Upper lobe of left lung (tissue), 4 donors: ENCODE data around the gene MYH9.

Experiments
- EP300 ChIP-seq, 4 donors: sonication (generic); formaldehyde crosslinking; IDR thresholded peaks; one replicate each; pipeline ENCODE4 v1.5.1; 2017; ENCODE audit warnings: antibody characterized with exemption in 4 of 4, control low read depth in 2 of 4
- POLR2A ChIP-seq, 4 donors: fragments of 450-650 bp; IDR thresholded peaks; one replicate each; pipeline ENCODE4 v1.5.1; 2016 to 2017; ENCODE audit warnings: antibody characterized with exemption in 4 of 4, mild to moderate bottlenecking in 2 of 4
- POLR2AphosphoS5 ChIP-seq, 2 donors: sonication (generic); formaldehyde crosslinking; IDR thresholded peaks; one replicate each; pipeline ENCODE4 v1.5.1; 2017; ENCODE audit warnings: antibody characterized with exemption in 2 of 2
- TF ChIP-seq, protein P1 (sequence below), 6 experiments: fragments of 450-650 bp in 4 of 6; fragments of 200-600 bp in 2 of 6; sonication (generic) in 2 of 6; IDR thresholded peaks; one replicate each; pipeline ENCODE4 v1.5.1; 2016 to 2019; ENCODE audit warnings: antibody characterized with exemption in 6 of 6

DNA sequence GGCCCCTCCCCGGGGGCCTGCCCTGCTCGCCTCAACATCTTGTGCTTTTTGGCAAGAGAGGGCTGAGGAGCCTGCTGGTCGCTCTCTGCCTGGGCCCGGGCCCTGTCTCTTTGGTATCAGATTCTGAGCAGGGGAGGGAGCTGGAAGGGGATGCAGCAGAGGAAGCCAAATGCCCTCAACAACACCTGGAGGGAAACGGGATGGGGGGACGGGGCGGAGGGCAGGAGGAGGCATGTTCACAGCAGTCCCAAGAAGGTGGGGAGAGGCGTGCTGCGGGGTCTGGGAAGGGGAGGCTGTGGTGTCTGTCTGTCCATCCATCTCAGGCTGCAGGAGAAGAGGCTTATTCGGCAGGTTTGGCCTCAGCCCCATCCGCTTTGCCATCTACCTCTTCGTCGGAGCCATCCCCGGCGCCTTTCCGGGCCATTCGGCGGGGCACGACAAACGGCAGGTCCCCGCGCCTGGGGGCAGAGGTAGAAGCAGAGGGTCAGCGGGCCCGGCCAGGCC, 105.4 kb downstream of the MYH9 start:
- TF ChIP-seq, protein P1, sequence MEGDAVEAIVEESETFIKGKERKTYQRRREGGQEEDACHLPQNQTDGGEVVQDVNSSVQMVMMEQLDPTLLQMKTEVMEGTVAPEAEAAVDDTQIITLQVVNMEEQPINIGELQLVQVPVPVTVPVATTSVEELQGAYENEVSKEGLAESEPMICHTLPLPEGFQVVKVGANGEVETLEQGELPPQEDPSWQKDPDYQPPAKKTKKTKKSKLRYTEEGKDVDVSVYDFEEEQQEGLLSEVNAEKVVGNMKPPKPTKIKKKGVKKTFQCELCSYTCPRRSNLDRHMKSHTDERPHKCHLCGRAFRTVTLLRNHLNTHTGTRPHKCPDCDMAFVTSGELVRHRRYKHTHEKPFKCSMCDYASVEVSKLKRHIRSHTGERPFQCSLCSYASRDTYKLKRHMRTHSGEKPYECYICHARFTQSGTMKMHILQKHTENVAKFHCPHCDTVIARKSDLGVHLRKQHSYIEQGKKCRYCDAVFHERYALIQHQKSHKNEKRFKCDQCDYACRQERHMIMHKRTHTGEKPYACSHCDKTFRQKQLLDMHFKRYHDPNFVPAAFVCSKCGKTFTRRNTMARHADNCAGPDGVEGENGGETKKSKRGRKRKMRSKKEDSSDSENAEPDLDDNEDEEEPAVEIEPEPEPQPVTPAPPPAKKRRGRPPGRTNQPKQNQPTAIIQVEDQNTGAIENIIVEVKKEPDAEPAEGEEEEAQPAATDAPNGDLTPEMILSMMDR (IDR thresholded peaks at IDR 0.05) = no peak
- TF ChIP-seq EP300 (IDR thresholded peaks at IDR 0.05) (no peak), POLR2AphosphoS5 (IDR thresholded peaks at IDR 0.05) (no peak), POLR2A (IDR thresholded peaks at IDR 0.05) (no peak)
